SK-N-SH (cell line): Measurements from ENCODE around the gene NSF.

Experiments used
- CTCF ChIP-seq: fragments of 200-600 bp; sonication (generic); IDR thresholded peaks from 2 replicates; pipeline ENCODE4 v1.6.1; 2017; ENCODE audit warnings: antibody characterized with exemption, mild to moderate bottlenecking, moderate library complexity
- MXI1 ChIP-seq: IDR thresholded peaks from 2 replicates; pipeline ENCODE4 v1.6.1; 2012; ENCODE audit warnings: mild to moderate bottlenecking, low read depth, low read length, improper control_type of control experiment
- POLR2AphosphoS5 ChIP-seq: IDR thresholded peaks from 2 replicates; pipeline ENCODE4 v1.6.1; 2012; ENCODE audit warnings: low read depth, low read length
- TAF1 ChIP-seq: IDR thresholded peaks from 2 replicates; pipeline ENCODE4 v1.6.1; 2012; ENCODE audit warnings: low read depth, mild to moderate bottlenecking, low read length, moderate library complexity, borderline replicate concordance
- TF ChIP-seq, protein P1 (sequence below): fragments of 150-350 bp; IDR thresholded peaks from 2 replicates; pipeline ENCODE4 v1.6.1; 2017; ENCODE audit warnings: antibody characterized with exemption, low read length, low read depth, borderline replicate concordance
- TF ChIP-seq, protein P2 (sequence below): IDR thresholded peaks from 2 replicates; pipeline ENCODE4 v1.4.0; 2012; ENCODE audit warnings: low read depth, borderline replicate concordance

GRCh38 chr17:46733837-46734475 is 143.5 kb downstream of the NSF start:
- TF ChIP-seq, protein P1, sequence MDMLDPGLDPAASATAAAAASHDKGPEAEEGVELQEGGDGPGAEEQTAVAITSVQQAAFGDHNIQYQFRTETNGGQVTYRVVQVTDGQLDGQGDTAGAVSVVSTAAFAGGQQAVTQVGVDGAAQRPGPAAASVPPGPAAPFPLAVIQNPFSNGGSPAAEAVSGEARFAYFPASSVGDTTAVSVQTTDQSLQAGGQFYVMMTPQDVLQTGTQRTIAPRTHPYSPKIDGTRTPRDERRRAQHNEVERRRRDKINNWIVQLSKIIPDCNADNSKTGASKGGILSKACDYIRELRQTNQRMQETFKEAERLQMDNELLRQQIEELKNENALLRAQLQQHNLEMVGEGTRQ = no peak
- TF ChIP-seq POLR2AphosphoS5 (peak; percentile 86; the same call in 1 of the 2 replicates), MXI1 (no peak), CTCF (no peak), TAF1 (no peak)
- TF ChIP-seq, protein P2, sequence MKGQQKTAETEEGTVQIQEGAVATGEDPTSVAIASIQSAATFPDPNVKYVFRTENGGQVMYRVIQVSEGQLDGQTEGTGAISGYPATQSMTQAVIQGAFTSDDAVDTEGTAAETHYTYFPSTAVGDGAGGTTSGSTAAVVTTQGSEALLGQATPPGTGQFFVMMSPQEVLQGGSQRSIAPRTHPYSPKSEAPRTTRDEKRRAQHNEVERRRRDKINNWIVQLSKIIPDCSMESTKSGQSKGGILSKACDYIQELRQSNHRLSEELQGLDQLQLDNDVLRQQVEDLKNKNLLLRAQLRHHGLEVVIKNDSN = no peak
